Esophagus mucosa (tissue), 1 donor: Measurements from ENCODE around the gene DKC1. TPM values are rescaled to one million over a fixed set of nuclear protein-coding genes. Genes with fewer than 3 reads are reported as not detected.
"Not testable (repeated sequence)": the region's sequence is repeated elsewhere in the genome, so short reads cannot be mapped to it uniquely, and the experiment has no call there.

Experiments
- ATAC-seq: fragments of 200-7000 bp; cut with Tn5 transposase; one replicate; pipeline ENCODE4 v1.9.1; 2020
- total RNA-seq: library from RNA; stranded (reverse); gene quantifications from one replicate; pipeline ENCODE4 v1.2.4, GENCODE V29; 2023
- donor health status: DM: yes; HTN: yes; CAD: no.

DKC1 gene
- total RNA-seq, 1 donor from 2014 or later: 44.8 TPM

DNA sequence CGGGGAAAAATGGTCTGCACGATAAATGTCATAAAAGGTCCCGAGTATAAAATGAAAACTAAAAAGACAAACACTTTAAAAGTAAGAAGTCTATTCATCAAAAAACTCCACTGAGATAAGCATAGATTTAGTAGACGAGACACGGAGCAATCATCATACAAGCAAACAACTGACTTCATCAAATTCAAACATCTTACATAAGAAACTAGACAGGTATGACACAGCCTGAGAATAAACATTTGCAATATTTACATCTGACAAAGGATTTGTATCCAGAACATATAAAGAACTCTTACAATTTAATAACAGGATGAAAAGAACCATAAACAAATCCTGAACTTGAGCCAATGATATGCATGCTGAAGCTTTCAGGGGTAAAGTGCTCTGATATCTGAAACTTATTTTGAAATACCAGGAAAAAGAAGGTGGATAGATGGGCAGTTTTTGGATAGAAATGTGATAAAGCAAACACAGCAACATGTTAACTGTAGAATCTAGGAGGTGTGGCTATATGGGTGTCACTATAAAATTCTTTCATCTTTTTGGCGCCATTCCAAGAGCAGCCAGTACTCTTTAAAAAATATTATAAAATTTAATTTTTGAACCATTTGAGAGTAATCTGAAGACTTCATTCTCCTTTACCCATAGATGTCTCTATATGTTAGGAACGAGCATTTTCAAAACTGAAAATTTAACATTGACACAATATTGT is 30.6 kb downstream of the DKC1 start:
- ATAC-seq: no peak

DNA sequence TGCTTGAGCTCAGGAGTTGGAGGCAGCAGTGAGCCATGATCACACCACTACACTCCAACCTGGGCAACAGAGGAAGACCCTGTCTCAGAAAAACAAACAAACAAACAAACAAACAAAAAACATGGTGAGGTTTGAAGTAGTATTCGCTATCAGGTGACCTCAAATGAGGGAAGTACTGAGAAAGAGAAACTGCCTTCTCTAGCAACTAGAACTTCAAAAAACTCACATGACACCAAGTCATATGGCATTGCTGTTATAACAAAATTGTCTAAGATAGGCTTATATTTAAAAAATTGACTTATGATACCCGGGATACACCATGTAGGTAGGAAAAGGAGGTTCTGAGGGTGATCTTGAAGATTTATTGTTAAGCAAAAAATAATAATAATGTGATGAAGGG is 32.4 kb downstream of the DKC1 start:
- ATAC-seq: no peak

DNA sequence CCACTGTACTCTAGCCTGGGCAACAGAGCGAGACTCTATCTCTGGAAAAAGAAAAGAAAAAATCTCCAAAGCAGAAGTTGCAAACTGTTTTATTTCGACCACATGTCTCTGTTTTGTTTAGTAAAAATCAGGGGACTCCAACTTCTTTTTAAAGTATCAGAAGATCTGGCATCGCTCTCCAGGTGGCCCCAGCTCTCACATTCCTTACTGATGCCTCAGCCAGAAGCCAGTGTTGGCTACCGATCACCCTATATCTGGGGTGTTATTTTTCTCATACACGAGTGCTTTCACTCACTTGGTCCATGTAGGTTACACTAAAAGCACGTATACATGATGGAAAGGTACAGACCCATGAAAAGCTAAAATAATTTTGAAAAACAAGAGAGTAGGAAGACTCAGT is 34.3 kb downstream of the DKC1 start:
- no peak for ATAC-seq

DNA sequence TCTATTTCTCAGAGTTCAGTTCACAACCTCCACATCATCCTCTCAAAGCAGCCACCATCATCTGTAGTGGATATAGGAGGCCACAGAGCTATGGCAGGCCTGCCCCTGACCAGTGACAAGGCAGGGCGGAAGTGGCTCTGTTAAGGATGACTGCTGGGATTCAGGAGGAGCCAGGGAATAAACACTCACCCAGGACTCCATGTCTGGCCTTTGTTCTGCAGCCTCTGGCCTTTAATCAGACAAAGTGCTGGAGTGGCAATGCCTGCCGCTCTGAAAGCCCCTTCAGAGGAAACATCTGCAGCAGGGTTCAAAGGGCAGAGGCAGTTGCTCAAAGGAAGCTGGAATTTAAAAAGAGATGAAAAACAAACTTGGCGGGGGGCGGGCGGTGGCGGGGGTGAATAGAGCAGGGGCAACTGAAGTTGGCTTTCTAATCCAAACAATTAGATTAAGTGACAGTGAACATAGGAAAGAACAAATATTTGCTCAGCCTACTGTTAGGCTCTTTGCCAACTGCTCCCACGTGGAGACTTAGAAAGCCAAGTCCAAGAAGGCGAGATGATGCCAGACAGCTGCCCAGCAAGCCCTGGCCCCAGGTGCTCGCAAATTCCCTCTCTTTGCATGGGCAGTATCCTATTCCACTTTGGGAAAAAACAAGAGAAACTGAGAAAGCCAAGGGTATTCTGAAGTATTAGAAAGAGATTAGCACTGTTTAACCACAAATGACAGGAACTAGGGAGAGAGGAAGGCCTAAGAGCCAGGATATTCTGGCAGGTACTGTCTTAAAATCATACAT is 37.1 kb downstream of the DKC1 start:
- ATAC-seq: no peak

DNA sequence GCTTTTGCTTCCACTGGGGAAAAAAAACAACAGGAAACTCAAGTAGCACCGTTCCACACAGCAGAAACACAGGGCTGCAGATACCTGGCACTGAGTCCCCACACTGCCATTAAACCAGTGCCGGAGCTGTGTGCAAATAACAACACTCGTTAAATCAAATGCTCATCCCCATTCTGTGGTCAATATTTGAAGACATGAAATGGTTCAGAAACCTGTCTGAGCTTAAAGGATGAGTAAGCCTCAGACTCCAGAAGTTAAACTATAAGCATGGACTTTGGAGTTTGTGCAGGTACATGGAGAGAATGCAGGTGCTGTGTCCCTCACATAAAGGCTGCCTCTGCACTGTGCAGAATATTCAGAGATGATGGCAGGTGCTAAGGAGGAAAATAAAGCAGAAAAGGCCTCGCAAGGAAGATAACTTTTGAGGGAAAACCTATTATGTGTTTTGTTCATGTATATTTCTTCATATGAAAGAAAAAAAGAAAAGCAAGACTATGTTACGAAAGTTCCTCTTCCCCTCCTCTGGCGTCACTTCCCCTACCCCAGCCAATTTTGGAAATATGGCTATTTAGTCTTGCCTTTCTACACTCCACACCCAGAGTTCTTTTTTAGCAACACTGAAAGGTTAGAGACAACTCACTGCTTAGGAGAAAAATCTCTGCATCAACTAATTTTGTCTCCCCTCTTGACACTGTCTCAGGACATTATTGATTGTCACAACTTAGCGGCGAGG is 38.0 kb downstream of the DKC1 start:
- ATAC-seq: no peak

DNA sequence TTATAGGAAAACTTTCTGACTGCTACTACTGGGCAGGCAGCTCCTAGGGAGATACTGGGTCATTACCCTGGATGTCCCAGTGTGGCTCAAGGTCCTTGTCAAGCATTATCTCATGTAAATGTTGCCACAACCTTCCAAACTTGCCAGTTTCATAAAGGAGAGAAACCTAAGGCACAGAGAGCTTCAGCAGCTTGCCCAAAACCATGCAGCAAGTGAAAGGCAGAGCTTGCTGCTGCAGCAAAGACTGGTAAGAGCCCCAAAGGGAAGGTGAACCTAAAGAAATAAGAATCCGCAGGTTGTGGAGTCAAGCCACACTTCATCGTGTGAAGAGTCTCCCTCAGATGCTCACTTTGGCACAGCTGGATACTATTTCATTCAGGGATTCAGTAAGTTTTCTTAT is 40.3 kb downstream of the DKC1 start:
- no peak for ATAC-seq

DNA sequence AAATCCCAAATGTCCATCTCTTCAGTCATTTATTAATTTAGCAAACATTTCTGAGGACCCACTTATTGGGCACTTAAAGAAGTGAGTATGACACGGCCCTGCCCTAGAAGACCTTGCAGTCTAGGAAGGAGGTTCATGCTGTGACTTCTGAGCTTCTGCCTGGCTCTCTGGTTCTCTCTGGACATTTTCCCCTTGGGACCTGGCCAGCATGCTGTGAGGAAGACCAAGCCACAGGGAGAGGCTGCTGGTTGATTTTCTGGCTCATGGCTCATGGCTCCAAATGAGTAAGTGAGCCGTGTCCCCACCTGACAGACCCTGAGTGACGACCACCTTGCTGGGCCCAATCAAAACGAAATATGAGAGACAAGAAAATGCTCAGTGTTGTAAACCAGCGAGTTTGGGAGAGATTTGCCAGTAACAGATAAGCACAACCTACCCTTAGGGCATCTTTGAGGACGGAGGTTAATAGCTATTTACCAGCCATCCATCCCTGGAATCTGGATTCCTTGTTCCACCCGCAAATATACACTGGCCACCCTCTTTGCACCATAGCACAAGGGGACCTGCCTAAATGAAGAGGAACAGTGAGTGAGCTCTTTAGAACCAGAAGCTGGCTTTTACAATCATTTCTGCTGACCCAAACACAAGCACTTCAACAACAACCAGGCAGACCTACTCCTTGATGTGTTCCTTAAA is 41.7 kb downstream of the DKC1 start:
- ATAC-seq: no peak

DNA sequence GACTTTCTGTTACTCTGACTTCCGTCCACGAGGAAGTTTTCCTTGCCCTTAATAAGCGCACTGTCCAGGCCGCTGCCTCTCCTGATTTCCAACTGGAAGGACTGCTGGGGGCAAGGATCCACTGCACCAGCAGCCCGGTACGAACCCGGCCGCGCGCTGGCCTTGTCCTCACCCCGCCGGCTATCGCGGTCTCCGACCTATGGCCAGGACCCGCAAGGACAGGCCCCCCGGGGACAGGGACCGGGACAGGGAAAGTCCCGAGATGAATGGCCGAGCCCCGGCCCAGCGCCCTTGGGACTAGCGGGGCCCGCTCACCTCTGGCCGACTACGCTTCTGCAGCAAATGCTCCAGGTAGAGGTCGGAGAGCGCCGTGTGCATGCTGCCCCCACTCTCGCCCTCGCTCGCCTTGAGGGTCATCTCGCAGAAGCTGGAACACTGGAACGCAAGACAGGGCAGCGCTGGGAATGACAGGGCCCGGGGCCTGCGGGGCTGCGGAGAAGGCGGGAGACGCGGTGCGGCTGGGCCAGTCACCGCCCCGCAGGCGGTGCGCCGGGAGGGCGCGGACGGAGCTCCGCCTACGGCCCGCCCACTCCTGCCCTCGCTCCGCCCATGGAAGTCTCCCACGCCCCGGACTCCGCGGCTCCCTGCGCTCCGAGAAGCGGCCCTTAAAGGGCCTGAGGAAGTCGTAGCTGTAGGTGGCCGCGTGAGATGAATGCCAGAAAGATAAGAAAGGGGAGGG is 42.5 kb downstream of the DKC1 start, which contains the start of gene MPP1:
TSS of gene MPP1 (minus strand) at position 529 of the 739 bp plus-strand sequence. CDS start at position 417, 112 bp downstream.
- ATAC-seq: peak; percentile 98

DNA sequence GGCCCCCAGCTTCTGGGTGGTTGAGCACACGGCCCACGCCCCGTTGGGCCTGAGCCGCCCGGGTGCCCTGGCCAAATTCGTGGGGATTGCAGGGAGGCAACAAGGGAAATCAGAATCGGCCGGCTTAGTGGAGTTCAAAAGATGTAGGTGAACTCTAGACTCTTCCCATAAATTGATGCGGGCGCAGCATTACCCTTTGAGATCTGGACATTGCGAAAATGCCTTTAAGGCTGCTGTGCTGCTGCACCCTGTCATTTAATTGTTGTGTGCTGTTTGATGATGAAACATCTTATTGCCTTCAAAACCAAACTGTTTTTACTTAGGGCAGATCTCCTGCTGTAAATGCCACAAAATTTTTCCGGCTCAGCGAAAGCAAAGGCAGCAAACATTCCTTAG is 43.0 kb downstream of the DKC1 start:
- no peak for ATAC-seq

DNA sequence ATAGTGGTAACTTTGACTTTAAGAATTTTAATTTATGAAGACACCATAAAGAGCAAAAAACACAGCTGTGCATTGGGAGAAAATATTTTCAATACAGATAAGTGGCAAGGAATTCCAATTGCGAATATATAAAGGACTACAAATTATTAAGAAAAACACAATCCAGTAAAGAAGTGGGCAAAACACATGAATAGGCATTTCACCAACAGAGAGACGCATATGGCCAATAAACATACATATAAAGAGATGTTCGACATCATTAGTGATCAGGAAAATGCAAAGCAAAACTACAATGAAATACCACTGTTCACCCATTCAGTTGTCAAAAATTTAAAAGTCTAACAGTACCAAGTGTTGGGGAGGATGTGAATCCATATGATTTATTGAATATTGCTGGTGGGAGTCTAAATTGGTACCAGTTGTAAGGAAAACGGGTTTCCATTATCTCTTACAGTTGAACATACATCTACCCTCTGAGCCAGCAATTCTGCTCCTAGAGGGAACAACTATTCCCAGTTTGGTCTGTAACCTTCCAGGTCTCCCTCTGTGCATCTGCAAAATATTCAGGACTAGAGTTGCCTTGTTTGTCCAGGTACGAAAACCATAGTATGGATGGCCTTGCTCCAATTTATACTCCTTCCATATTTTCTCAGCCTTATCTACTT is 44.3 kb downstream of the DKC1 start:
- ATAC-seq: no peak

DNA sequence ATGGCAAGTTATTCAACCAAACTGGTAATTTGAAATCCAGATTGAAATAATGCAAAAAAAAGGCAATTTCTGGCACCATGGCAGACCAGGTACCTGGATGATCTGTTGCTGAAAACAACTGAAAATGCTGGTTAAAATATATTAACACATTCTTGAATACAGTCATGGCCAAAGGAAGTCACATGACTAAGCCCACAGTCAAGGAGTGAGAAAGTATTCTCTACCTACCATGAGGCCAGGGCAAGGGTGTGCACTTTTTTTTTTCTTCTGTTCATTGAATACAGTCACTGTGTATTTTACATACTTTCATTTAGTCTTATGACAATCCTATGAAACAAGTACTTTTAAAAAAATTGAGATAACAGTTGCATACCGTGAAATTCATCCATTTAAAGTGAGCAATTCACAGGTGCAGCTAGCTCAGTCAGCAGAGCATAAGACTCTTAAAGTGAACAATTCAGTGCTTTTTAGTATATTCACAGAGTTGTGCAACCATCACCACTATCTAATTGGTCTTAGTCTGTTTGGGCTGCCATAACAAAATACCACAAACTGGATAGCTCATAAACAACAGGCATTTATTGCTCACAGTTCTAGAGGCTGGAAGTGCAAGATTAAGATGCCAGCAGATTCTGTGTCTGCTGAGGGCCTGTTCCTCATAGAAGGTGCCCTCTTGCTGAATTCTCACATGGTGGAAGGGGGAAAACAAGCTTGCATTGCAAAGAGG is 47.4 kb downstream of the DKC1 start:
- ATAC-seq: no peak

DNA sequence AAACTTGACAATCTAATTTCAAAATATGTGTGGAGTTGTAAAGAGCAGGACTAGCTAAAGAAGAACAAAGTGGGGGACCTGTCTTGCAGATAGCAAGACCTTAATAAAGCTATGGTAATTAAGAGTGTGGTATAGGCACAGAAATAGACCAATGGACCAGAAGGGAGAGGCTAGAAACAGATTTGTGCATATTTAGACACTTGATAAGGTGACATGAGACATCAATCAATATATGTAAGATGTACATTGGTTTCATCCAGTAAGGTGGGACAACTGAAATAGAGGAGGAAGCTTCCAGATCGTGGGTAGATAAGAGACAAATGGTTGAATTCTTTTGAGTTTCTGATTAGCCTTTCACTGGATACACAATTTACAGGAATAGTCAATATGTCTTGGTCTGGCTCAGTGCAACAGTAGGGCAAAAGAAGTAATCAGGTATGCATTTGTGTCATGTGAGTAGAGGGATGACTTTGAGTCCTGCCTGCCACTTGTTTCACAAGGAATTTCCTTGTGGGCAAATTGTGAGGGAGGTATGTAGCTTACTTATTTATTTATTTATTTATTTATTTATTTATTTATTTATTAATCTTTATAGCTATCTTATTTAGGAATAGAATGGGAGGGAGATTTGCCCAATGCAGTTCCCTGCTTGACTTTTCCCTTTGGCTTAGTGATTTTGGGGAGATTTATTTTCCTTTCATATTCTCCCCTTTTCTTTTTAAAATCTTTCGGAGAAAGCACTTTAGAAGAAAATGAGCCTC is 49.9 kb downstream of the DKC1 start:
- ATAC-seq: no peak

DNA sequence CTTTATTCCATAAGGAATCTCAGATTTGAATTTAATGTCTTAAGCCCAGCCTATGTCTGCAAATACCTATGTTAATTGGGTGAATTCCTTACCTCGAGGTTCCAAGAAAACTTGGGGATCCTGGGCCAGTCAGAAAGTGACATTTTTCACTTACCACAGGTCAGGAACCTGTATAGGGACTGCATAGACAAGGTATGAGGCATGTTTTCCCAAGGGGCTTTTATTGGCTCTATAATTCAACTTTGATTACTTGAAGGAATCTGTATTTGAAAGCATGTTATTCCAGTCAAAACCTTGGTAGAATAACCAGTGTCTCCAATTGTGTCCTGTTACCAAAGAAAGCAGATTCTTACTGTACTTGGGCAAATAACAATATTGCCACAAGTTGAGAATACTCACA is 51.1 kb downstream of the DKC1 start:
- no peak for ATAC-seq

DNA sequence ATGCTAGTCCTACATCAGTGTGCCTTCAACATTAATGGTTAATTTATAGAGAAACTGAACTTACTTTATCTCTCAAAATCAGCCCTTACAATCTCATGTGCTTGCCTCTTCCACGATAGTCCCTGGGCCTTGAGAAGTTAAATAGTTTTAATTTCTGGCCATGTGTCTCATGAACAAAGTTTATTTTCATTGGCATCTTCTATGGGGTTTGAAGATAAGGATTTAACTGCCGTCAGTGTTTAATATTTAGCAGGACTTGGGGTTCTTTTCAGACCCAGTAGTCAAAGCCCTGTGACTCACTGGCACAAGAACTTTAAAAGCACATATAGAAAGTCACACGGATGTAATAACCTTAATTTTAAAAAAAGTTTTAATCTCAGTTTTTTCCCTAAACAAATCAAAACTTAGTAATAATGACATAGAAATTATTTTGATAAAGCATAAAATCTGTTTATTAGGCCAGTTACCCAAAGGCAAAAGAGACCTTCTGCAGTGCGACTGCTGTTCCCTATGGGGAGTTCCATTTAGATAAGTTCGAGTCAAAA is 52.7 kb downstream of the DKC1 start:
- no peak for ATAC-seq

DNA sequence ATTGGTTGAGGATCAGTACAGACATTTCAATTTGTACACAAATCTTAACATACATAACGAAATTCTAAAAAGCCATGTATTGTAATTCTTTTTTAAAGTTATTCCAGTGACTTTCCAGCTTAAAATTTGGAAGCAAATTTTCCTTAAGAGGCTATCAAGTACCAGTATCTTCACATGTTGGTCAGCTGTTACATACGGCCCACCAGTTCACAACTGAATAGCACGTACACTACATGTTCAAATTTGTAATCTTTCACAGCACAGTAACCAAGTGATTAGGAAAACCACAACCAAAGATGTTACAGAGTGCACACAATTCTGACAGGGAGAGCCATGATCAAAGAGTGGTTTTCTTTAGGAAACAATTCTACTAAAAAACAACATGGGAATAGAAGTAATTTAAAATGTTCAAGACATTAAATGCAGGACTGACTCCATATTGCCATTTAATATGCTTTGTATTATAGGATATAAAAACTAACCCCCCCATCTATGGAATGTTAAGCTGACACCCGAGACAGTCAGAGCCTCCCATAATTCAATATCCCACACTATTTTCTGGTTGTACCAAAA is 53.7 kb downstream of the DKC1 start:
- not testable (repeated sequence) for ATAC-seq

DNA sequence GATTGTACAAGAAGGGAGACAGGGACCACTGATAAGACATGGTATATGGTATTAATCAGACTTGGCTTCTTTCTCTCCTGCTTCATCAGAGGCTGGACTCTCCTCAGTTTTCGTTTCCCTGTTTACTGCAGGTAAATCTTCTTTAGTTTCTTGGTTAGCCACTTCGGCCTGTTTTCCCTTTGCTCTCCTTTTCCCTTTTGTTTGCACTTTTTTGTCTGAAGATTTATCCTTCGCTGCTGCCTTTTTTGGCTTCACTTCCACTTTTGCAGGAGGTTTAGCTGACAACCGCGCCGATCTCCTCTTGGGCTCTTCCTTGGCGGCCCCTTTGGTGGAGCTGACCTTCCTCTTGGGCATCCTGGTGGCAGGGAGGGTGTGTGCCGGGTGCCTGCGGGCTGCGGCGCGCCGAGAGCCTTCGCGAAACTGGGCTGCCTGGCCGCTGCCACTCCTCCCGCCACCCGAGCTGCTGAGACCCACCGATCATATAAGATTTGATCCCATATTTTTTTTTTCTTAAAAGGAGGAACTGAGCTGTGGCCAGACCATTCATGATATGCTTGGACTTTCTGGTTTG is 54.5 kb downstream of the DKC1 start:
- ATAC-seq: not testable (repeated sequence)

DNA sequence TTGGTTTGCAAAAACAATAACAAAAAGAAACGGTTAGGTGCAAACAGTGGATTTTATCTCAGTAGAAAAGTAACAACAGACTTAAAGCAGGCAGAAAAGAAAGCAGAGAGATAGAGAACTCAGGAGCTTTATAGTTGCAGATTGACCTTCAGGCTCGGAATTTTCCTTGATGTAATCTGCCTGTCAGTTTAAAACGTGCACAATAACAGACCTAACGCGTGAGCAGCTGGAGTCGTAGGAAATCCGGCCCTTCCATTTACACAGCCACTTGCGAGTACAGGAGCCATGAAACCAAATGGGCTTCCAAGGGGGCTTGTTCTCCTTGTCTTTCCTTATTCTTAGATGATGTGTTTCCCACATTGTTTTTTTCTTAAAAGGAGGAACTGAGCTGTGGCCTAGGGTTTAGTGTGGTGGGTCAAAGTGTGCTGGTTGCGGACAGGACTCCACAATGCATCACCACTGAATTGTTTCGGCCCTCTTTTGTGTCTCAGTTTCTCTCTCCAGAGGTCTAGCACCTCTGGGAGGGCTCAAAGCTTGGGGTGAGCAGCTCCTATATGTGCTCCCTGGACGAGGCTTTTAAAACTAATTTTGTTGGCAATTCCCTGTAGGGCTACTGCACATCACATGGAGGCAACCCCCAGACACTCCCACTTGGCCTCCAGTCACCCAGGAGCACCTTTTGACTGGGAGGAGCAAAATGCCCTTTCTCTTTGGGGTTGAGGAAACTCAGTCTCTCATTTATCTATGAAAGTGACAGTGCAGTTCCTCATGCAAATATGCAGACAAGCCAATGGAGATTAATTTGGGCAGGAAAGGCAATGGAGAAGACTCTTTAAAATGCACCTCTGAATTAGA is 56.5 kb downstream of the DKC1 start:
- no peak for ATAC-seq

DNA sequence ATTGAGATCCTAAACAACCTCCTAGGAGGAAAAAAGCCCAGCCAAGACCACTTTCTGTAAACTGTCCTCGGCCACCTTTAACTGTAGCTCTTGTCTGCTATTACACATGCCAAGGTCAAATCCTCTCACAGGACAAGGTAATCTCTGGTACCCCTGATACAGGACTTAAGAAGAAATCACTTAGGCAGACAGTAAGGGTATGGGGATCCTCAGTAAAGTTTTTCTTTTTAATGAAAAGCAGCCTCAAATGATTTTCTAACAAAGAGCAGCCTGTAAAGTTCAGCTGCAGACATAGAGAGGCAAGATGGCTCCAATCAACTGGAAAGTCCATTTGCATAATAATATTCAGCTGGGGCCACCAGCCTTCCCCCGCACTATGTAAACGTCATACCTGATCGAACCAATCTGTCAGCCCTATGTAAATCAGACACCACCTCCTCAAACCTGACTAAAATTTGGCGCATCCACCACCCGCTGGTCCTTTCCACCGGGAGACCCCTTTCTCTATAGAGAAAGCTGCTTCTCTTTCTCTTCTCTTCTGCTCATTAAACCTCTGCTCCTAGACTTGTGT is 57.2 kb downstream of the DKC1 start:
- no peak for ATAC-seq
